HG02610 (cell line): Measurements from ENCODE around the gene TAPBPL.
"Not testable (repeated sequence)": the region's sequence is repeated elsewhere in the genome, so short reads cannot be mapped to it uniquely, and the experiment has no call there.

ENCODE experiments used
- ATAC-seq: cut with Tn5 transposase; IDR thresholded peaks from one replicate; pipeline ENCODE4 v1.9.1; 2021; ENCODE audit warnings: mild to moderate bottlenecking, moderate library complexity; ENCODE audit not compliant: unreplicated experiment

Gene TAPBPL

GRCh38 chr12:6462234-6462995 is 10.6 kb downstream of the TAPBPL start:
- ATAC-seq: no peak

- no peak for ATAC-seq
Measured at GRCh38 chr12:6463216-6463615, 11.4 kb downstream of the TAPBPL start.

- no peak for ATAC-seq
Measured at GRCh38 chr12:6463858-6464257, 12.0 kb downstream of the TAPBPL start.

GRCh38 chr12:6464531-6464930 is 12.7 kb downstream of the TAPBPL start:
- ATAC-seq: no peak

GRCh38 chr12:6465467-6466183 is 13.8 kb downstream of the TAPBPL start:
- no peak for ATAC-seq

GRCh38 chr12:6466184-6466573 is 14.3 kb downstream of the TAPBPL start:
- ATAC-seq: no peak

GRCh38 chr12:6466751-6467150 is 14.9 kb downstream of the TAPBPL start:
- not testable (repeated sequence) for ATAC-seq

- not testable (repeated sequence) for ATAC-seq
Measured at GRCh38 chr12:6467571-6468282, 15.9 kb downstream of the TAPBPL start.

- no peak for ATAC-seq
Measured at GRCh38 chr12:6468283-6468575, 16.4 kb downstream of the TAPBPL start.

GRCh38 chr12:6469092-6469491 is 17.2 kb downstream of the TAPBPL start:
- no peak for ATAC-seq

- ATAC-seq: no peak
Measured at GRCh38 chr12:6469609-6470374, 17.9 kb downstream of the TAPBPL start.

GRCh38 chr12:6470375-6471163 is 18.7 kb downstream of the TAPBPL start, which contains the start of gene VAMP1:
VAMP1 (minus strand) TSS chr12:6470677; CDS start chr12:6470531, 146 bp downstream.
- ATAC-seq: peak; percentile 87

GRCh38 chr12:6471989-6472360 is 20.1 kb downstream of the TAPBPL start:
- ATAC-seq: no peak

GRCh38 chr12:6472491-6472890 is 20.6 kb downstream of the TAPBPL start:
- ATAC-seq: no peak

- ATAC-seq: not testable (repeated sequence)
Measured at GRCh38 chr12:6475233-6475975, 23.6 kb downstream of the TAPBPL start.

- no peak for ATAC-seq
Measured at GRCh38 chr12:6476489-6476888, 24.6 kb downstream of the TAPBPL start.

GRCh38 chr12:6477601-6478377 is 25.9 kb downstream of the TAPBPL start:
- ATAC-seq: not testable (repeated sequence)

GRCh38 chr12:6478416-6478815 is 26.6 kb downstream of the TAPBPL start:
- no peak for ATAC-seq

- no peak for ATAC-seq
Measured at GRCh38 chr12:6488240-6488639, 36.4 kb downstream of the TAPBPL start.
